Mammary epithelial cell (primary cell): ENCODE measurements around the gene RALGAPA1.

Source experiments
- EZH2 ChIP-seq: IDR thresholded peaks from 2 replicates; pipeline ENCODE4 v1.6.1; 2012; ENCODE audit warnings: low read length, inconsistent platforms, borderline replicate concordance
- TF ChIP-seq, protein P1 (sequence below), 2 donors: IDR thresholded peaks in 1 of 2; conservative IDR thresholded peaks in 1 of 2; 2 replicates each; pipeline ENCODE4 v1.5.1; 2011 to 2012; ENCODE audit warnings: inconsistent platforms in 2 of 2, low read length in 2 of 2, mild to moderate bottlenecking in 2 of 2, control low read depth in 1 of 2, low read depth in 1 of 2; ENCODE audit not compliant: insufficient read depth in 1 of 2; ENCODE audit errors: extremely low read depth in 1 of 2

DNA sequence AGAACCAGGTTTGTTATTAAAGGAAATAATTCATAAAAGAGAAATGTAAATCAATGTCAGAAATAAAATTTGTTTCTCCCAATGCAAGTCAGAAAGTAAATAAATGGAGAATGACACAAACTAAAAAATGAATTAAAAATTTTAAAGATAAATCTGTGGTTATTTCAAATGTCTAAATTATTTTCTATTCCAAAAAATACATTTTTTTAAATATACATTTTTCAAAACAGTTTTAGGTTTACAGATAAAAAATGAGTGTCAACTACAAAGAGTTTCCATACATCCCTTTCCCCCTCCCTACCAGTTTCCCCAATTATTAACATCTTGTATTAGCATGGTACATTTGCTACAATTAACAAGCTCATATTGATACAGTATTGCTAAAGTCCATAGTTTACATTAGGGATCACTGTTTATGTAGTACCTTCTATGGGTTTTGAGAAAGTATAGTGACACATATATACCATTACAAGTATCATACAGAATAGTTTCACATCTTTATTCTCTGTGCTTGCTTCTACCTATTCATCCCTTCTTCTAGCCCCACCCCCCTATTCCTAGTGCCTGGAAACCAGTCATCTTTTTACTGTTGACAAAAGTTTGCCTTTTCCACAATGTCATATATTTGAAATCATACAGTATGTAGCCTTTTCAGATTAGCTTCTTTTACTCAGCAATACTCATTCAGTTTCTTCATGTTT is 104.2 kb downstream of the RALGAPA1 start:
- TF ChIP-seq, protein P1, sequence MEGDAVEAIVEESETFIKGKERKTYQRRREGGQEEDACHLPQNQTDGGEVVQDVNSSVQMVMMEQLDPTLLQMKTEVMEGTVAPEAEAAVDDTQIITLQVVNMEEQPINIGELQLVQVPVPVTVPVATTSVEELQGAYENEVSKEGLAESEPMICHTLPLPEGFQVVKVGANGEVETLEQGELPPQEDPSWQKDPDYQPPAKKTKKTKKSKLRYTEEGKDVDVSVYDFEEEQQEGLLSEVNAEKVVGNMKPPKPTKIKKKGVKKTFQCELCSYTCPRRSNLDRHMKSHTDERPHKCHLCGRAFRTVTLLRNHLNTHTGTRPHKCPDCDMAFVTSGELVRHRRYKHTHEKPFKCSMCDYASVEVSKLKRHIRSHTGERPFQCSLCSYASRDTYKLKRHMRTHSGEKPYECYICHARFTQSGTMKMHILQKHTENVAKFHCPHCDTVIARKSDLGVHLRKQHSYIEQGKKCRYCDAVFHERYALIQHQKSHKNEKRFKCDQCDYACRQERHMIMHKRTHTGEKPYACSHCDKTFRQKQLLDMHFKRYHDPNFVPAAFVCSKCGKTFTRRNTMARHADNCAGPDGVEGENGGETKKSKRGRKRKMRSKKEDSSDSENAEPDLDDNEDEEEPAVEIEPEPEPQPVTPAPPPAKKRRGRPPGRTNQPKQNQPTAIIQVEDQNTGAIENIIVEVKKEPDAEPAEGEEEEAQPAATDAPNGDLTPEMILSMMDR (conservative IDR thresholded peaks at IDR 0.05 in 1 of 2, IDR thresholded peaks at IDR 0.05 in 1 of 2; ENCODE audit: extremely low read depth in 1 of 2, insufficient read depth in 1 of 2, low read depth in 1 of 2, low read length in 2 of 2), result no peak
- no peak for TF ChIP-seq EZH2
